Stimulated activated CD4-positive, alpha-beta T cell treated with anti-CD3 and anti-CD28 coated beads, Interleukin-1b, Interleukin-23, amount 100 ng/mL, for 1 hour (primary cell): ENCODE results near the gene LRRC49.
"Not testable (repeated sequence)": the region's sequence is repeated elsewhere in the genome, so short reads cannot be mapped to it uniquely, and the experiment has no call there.

Experiments
- DNase-seq, 2 donors: peaks; one replicate each; pipeline ENCODE4 v3.0.0-alpha.2; 2020; ENCODE audit warnings: low read depth in 2 of 2

The LRRC49 gene

GRCh38 chr15:70974004-70974832, 81.6 kb downstream of the LRRC49 start:
- DNase-seq = no peak

GRCh38 chr15:70976851-70977250, 84.2 kb downstream of the LRRC49 start:
- DNase-seq = no peak

GRCh38 chr15:70995383-70995970, 102.9 kb downstream of the LRRC49 start:
- no peak for DNase-seq

GRCh38 chr15:70998319-70998718, 105.7 kb downstream of the LRRC49 start:
- no peak for DNase-seq

- DNase-seq = no peak
Observed at GRCh38 chr15:71002316-71002715, 109.7 kb downstream of the LRRC49 start.

- no peak for DNase-seq
Observed at GRCh38 chr15:71003319-71003718, 110.7 kb downstream of the LRRC49 start.

GRCh38 chr15:71004506-71004905, 111.9 kb downstream of the LRRC49 start:
- DNase-seq = not testable (repeated sequence)

- DNase-seq = no peak
Observed at GRCh38 chr15:71005895-71006294, 113.3 kb downstream of the LRRC49 start.

- DNase-seq = no peak
Observed at GRCh38 chr15:71008250-71008870, 115.7 kb downstream of the LRRC49 start.

GRCh38 chr15:71010472-71010871, 117.8 kb downstream of the LRRC49 start:
- no peak for DNase-seq

GRCh38 chr15:71010997-71011396, 118.4 kb downstream of the LRRC49 start:
- DNase-seq = no peak

GRCh38 chr15:71011503-71012155, 119.0 kb downstream of the LRRC49 start:
- no peak for DNase-seq

GRCh38 chr15:71013446-71013845, 120.8 kb downstream of the LRRC49 start:
- no peak for DNase-seq

GRCh38 chr15:71015342-71015741, 122.7 kb downstream of the LRRC49 start:
- DNase-seq = no peak

- DNase-seq = not testable (repeated sequence)
Observed at GRCh38 chr15:71031232-71031631, 138.6 kb downstream of the LRRC49 start.

- not testable (repeated sequence) for DNase-seq
Observed at GRCh38 chr15:71035478-71035877, 142.9 kb downstream of the LRRC49 start.

GRCh38 chr15:71042356-71042922, 149.8 kb downstream of the LRRC49 start:
- DNase-seq = no peak

- DNase-seq = no peak
Observed at GRCh38 chr15:71043373-71043772, 150.7 kb downstream of the LRRC49 start.

GRCh38 chr15:71044006-71044405, 151.4 kb downstream of the LRRC49 start:
- DNase-seq = no peak

GRCh38 chr15:71046146-71046545, 153.5 kb downstream of the LRRC49 start:
- DNase-seq = not testable (repeated sequence)

GRCh38 chr15:71048913-71049675, 156.5 kb downstream of the LRRC49 start:
- no peak for DNase-seq
